A172 (cell line): Measurements from ENCODE around the gene CATSPER1. TPM values are rescaled to one million over a fixed set of nuclear protein-coding genes. Genes with fewer than 3 reads are reported as not detected.
"Not testable (repeated sequence)": the region's sequence is repeated elsewhere in the genome, so short reads cannot be mapped to it uniquely, and the experiment has no call there.

Experiments
- DNase-seq: peaks from one replicate; pipeline ENCODE4 v3.0.0-alpha.2; 2015; ENCODE audit warnings: low spot score
- total RNA-seq: library from RNA; depleted of rRNA; stranded (reverse); fragments of >200 nt; shearing (Covaris generic); gene quantifications from 2 replicates; pipeline ENCODE4 v1.2.3, GENCODE V29; 2014

Gene CATSPER1
- total RNA-seq, 1 experiment from 2014 or later = 0.41 TPM

- peak; percentile 94 for DNase-seq
These were observed 25.7 kb upstream of the CATSPER1 start, which contains the start of gene SF3B2 for GRCh38 chr11:66051766-66052663. SF3B2 (plus strand) TSS chr11:66052364; CDS start chr11:66052385, 21 bp downstream.

- no peak for DNase-seq
These were observed 25.1 kb upstream of the CATSPER1 start for GRCh38 chr11:66051371-66051765.

DNA sequence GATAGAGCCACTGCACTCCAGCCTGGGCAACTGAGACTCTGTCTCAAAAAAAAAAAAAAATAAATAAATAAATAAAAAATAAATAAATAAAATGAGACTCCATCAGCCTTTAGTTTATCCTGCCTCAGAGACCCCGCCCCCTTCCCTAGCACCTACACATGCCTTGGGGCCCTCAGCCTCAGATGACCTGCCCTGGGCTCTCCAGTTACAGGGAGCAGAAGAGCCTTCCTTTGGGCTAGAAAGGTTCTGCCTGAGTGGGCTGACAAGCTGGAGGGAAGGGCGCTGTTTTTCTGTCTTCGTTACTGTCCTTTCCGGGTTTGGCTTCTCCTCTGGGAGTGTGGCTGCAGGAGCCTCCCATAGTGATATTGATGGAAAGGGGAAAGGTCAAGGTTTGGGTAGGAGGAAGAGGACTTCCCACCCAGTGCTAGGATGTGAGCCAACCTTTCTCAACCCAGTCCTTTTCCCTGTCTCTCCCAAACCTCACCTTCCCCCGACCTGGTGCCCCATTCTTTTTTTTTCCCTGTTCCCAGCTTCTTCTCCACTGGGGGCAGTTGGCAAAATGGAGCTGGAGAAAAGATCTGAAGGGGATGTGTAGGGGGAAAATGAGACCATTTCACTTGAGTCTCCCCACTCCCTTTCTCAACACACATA is 24.4 kb upstream of the CATSPER1 start:
- no peak for DNase-seq

DNA sequence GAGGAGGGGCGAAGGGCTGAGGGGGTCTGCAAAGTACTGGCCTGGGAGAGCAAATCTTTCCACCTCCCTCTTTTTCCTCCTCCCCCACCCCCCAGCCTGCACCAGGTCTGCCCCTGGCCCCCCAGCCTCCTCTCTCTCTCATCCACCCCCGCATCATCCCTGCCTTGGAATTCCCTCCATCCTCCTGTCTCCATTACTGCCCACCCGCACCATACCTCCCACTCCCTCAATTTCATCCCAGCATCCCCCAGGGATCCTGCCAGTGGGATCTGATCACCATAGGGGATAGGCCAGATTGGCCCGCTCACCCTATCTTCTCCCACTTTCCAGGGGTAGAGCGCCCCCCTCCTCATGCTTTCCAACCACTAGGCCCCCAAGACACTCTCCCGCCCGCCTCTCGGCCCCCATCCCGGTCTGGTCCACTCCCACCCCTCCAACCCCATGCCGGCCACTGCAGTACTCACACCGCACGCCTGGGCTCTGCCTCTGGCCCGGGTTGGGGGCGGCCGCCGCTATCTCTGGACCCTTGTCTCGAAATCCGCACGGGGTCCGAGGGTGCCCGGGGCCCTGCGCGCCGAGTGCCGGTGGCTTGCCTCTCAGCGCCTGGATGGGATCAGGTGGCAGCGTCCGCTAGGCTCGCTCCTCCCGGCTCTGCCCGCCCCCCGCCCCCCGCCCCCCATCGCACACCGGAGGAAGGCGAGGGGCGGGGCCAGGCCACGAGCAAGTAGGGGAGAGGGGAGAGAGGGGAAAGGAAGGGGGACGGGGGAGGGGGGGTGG is 22.5 kb upstream of the CATSPER1 start, which contains the start of gene GAL3ST3:
GAL3ST3 (minus strand) TSS at position 615 of the 777 bp plus-strand sequence. CDS start 3,746 bp downstream, outside the sequence.
- DNase-seq = no peak

DNA sequence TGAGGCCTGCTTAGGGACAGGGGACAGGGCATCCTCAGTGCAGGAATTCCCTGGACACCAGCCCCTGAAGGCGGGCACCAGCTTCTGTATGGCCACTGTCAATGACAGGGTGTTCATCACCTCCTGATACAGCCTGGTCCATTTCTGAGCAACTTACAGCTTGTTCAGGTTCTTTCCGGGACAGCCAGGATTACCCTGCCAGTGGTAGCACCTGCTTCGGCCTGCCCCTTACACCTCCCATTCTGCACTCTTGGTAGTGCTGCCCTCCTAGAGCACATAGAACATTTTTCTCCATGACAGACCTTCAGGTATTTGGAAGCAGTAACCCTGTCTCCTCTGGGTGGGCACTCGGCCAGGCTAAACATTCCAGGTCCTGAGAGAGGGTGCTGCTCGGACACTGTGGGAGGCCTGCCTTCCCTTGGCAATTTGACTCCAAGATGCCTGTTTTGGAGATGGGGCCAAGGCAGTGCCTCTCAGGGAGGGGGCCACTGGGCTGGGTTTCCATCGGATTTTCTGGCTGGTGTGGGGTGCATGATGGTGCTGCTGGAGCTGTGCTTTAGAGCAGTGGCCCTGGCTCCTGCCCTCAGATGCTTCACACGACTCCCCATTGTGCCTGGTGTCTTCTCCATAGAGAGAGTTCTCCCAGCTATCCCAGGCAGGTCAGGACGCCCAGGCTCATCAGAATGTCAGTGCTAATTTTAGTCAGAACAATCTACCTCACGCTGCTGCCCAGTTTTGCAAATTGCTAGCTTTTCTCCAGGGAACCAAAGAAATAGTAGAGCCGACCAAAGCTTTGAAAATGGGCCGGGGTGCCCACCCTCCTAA is 21.5 kb upstream of the CATSPER1 start:
- no peak for DNase-seq

DNA sequence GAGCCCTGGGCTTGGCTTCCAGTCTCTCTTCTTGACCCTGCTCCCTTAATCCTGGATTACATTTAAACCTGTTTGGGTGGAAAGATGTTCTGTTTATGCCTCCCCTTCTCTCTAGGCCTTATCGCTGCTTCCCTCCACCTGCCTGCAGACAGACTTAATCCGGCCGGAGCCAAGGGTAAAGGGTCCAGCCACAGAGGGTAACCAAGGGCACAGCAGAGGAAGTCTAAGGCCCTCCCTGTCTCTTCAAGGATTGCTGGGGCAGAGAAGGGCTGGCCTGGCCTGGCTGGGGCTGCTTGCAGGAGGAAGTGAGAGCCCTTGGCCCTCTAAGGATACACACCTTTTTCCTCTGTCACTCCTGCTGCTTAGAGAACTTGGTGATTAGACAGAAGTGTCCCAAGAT is 20.6 kb upstream of the CATSPER1 start:
- DNase-seq = no peak

GRCh38 chr11:66045177-66045639 is 18.9 kb upstream of the CATSPER1 start:
- DNase-seq = peak; percentile 54

DNA sequence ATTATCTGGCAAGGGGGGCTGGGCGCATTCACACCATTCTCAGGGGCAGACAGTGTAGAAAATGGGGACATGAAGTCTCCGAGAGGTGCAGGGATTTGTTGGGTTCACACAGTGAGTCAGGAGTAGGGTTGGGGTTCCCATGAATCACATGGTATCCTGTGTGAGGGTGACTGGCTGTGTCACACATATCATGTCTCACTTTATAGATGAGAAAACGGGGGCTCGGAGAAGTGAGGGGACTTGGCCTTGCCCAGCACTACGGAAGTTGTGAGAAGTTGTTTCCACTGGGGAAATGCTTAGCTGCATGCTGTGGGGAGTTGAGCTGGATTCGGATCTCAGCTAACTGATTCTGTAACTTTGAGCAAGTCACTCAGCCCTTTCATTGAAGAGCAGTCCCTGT is 18.5 kb upstream of the CATSPER1 start:
- DNase-seq = no peak

DNA sequence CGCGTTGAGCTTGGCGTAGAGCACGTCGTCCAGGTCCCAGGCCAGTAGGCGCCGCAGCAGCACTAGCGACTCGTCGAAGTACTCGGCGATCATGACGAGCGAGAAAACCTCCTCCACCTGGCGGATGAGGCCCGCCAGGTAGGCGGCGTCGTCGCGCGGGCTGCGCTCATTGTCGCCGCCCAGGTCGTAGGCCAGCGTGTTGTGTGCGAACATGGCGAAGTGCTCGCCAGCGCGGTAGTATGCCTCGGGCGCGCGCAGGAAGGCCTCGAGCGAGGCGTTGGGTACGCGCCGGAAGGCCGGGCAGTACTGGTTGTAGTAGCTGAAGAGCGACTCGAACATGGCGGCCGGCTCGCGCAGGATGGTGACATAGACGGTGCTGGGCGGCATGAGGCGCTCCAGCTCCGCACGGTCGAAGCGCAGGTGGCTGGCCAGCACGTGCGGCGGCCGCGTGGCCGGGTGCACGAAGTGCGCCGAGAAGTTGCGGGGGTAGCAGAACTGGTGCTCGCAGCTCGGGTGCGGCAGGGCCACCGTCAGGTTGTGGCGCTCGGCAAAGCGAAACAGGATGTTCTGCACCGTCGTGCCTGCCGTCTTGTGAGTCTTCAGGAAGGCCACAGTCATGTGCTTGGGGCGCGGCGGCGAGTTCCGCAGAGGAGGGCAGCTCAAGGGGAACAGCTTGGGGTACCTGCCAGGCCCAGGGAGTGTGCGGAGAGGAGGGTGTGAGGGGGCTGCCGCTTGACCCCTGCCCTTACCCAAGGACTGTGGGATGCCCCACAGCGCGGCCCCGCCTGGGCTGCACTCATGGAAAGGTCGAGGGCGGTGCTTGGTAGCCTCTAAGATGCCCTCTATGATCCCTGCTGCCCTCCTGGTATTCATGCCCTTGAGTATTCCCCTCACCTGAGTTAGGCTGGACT is 17.0 kb upstream of the CATSPER1 start:
- no peak for DNase-seq

GRCh38 chr11:66042227-66042995 is 16.1 kb upstream of the CATSPER1 start:
- DNase-seq = no peak

- no peak for DNase-seq
These were observed 13.5 kb upstream of the CATSPER1 start for GRCh38 chr11:66039765-66040164.

DNA sequence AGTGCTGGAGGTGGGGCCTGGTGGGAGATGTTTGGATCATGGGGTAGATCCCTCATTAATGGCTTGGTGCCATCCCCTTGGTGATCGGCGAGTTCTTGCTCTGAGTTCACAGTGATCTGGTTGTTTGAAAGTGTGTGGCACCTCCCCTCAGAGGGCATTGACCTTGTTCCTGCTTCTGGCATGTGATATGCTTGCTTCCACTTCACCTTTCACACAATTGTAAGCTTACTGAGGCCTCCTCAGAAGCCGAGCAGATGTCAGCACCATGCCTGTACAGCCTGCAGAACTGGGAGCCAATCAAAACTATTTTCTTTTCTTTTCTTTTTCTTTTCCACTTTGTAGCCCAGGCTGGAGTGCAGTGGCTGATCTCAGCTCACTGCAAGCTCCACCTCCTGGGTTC is 11.0 kb upstream of the CATSPER1 start:
- no peak for DNase-seq

DNA sequence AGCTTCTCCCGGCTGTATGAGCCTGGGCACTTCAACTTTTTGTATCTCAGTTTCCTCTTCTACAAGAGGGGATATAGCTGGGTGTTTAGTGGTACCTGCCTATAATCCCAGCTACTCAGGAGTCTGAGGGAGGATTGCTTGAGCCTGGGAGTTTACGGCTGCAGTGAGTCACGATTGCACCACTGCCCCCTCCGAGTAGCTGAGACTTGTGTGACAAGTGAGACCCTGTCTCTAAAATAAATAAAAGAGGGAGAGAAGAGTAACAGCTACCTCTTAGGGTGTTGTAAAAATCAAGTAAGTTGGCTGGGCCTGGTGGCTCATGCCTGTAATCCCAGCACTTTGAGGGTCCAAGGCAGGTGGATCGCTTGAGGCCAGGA is 10.0 kb upstream of the CATSPER1 start:
- DNase-seq = no peak

- DNase-seq = no peak
These were observed 9.5 kb upstream of the CATSPER1 start for GRCh38 chr11:66035653-66036333.

DNA sequence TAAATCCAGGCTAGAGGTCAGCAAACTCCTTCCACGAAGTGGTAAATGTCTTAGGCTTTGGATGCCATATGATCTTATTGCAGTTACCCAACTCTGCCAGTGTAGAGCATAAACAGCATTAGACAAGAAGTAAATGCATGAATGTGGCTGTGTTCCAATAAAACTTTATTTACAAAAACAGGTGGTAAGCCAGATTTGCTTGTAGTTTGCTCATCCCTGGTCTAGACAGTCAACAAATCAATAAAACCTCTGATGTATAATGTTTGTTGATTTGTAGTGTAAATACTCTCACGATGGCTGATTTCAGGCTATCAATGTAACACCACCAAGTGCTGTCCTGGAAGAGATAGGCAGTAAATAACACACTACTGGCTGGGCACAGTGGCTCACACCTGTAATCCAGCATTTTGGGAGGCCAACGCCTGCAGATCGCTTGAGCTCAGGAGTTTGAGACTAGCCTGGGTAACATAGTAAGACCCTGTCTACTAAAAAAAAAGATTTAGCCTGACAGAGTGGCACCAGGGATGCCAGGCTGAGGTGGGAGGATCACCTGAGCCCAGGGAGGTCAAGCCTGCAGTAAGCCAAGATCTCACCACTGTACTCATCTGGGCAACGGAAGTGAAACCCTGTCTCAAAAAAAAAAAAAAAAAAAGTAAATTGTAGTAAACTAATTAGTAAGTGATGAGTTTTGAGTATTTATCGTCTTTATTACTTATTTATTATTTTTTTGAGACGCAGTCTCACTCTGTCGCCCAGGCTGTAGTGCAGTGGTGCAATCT is 6.9 kb upstream of the CATSPER1 start:
- no peak for DNase-seq

DNA sequence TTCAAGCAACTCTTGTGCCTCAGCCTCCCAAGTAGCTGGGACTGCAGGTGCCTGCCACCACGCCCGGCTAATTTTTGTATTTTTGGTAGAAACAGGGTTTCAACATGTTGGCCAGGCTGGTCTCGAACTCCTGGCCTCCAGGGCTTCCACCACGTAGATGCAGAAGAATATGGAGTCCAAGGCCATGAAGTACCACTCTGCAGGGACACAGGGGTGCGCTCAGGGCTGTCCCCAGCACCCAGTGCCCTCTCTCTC is 3.2 kb downstream of the CATSPER1 start:
- DNase-seq = not testable (repeated sequence)

DNA sequence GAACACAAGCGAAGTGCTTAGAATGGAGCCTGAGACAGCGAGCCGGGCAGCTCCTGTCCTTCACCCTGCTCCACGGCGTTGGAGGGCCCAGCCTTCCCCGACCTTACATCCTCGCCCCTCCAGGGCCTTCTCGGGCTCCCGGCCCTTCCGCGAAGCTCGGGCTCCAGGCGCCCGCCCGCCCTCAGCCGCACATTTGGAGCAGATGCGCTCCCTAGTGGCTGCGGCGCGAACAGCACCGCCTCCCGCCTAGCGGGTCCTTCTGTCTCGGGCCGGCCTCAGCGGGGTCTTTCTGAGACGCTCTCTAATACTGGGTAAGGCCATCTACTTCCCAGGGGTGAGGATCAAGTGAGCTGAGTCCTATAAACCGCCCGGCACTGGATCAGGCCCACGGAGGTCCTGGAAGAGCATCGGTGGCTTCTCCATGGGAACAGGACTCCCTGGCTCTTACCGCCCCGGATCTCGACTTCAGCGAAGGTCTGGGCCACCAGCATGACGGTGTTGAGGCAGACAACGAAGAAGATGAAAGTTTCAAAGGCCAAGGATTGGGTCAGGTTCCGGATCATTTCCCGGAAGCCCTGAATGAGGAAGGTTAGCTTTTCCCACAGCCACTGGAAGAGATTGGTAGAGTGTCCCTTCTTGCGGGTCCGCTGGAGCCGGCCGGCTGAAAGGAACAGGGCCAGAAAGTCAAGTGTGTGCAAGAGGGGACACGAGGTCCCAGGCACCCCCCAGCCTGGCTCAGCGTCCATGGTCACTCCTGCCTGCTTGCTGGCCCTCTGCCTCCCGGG is 3.7 kb downstream of the CATSPER1 start:
- DNase-seq = no peak
